WERI-Rb-1 (cell line): ENCODE data around the gene GPX2.

Experiments used
- DNase-seq: peaks from one replicate; pipeline ENCODE4 v3.0.0-alpha.2; 2020
- H3K27ac ChIP-seq: fragments of 250-450 bp; sonication (Bioruptor Pico); 2 replicates; pipeline ENCODE4 v1.5.1; 2020; ENCODE audit warnings: mild to moderate bottlenecking, moderate library complexity
- H3K27me3 ChIP-seq: fragments of 250-450 bp; sonication (Bioruptor Pico); 2 replicates; pipeline ENCODE4 v1.5.1; 2021; ENCODE audit warnings: mild to moderate bottlenecking, low read depth, moderate library complexity; ENCODE audit not compliant: insufficient read depth, severe bottlenecking
- H3K36me3 ChIP-seq: fragments of 250-450 bp; sonication (Bioruptor Pico); 2 replicates; pipeline ENCODE4 v1.5.1; 2020; ENCODE audit warnings: mild to moderate bottlenecking, moderate library complexity
- H3K4me3 ChIP-seq: 2 replicates; pipeline ENCODE4 v1.5.1; 2011; ENCODE audit warnings: low read depth, mild to moderate bottlenecking, control low read depth, low read length
- H3K9me3 ChIP-seq: fragments of 250-450 bp; sonication (Bioruptor Pico); 2 replicates; pipeline ENCODE4 v1.5.1; 2021; ENCODE audit warnings: mild to moderate bottlenecking, moderate library complexity; ENCODE audit not compliant: severe bottlenecking
- TF ChIP-seq, protein P1 (sequence below): IDR thresholded peaks from 2 replicates; pipeline ENCODE4 v1.5.1; 2011; ENCODE audit warnings: low read depth, mild to moderate bottlenecking, control low read depth, inconsistent platforms, low read length

The GPX2 gene

DNA sequence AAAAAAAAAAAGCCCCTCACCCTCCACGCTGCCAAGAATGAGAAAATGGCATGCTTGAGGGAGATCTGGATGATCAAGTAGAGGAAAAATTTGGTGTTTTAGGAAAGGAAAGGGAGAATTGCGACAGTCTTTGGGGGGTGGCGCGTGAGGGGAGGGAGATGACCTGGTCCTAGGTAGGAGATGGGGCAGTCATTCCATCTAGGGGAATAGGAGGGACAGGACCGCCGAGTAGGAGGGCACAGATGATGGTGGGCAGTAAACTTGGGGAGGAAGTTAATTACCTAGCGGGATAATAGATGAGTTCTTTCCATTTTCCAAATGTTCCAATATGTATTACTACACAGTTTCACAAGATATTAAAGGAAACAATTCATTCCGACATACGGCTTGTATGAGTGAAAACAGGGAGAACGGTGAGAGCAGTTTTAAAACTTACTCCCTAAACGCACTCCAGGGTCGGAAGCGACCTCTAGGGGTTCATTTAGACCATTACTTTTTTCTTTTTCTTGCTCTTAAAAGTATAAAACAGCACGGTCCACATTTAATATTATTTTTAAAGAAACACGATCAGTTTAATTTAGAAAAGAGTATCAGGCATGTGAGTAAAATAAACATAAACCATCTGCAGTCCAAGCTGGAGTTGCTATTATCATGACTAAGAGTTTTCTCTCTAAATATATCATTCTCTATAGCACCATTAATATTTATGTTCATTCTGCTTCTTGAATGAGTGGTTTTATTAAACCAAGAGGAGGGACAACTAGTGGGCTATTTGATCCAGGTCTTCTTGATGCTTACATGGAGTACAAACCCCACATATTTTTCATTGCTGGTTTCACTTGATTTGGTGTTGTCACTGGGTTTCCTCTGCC, 41.1 kb upstream of the GPX2 start:
- Histone ChIP-seq H3K36me3 (peaks cover 2% of the 10 kb centered on the region; the same call in 1 of the 2 replicates), H3K27ac (no peak overlapping the region), H3K9me3 (no peaks in the 10 kb centered on the region), H3K27me3 (no peaks in the 10 kb centered on the region), H3K4me3 (no peak overlapping the region)
- TF ChIP-seq, protein P1, sequence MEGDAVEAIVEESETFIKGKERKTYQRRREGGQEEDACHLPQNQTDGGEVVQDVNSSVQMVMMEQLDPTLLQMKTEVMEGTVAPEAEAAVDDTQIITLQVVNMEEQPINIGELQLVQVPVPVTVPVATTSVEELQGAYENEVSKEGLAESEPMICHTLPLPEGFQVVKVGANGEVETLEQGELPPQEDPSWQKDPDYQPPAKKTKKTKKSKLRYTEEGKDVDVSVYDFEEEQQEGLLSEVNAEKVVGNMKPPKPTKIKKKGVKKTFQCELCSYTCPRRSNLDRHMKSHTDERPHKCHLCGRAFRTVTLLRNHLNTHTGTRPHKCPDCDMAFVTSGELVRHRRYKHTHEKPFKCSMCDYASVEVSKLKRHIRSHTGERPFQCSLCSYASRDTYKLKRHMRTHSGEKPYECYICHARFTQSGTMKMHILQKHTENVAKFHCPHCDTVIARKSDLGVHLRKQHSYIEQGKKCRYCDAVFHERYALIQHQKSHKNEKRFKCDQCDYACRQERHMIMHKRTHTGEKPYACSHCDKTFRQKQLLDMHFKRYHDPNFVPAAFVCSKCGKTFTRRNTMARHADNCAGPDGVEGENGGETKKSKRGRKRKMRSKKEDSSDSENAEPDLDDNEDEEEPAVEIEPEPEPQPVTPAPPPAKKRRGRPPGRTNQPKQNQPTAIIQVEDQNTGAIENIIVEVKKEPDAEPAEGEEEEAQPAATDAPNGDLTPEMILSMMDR: peak; percentile 52
- no peak for DNase-seq

DNA sequence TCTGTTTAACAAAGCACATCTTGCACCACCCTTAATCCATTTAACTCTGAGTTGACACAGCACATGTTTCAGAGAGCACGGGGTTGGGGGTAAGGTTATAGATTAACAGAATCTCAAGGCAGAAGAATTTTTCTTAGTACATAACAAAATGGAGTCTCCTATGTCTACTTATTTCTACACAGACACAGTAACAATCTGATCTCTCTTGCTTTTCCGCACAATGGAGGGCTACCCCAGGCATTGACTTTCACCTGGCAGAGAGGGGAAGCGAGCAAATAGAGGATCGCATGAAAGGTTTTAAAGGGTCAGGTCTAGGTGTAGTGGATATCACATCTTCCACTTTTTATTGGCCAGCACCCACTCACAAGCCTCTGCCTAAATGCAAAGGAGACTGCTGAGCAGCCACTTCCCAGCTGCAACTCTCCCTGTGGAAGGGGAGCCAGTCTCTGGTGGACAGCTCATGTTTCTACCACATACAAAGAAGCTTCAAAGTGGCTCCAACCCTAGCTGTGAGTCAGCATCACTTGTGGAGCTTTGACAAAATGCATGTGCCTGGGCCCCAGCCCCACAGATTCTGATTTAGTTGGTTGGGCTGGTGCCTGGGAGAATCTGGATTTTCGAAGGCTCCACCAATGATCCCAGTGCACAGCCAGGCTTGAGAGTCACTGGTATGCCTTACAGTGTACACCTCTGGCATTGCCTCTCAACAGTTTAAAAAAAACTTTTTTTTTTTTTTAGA, 37.0 kb upstream of the GPX2 start:
- H3K4me3 ChIP-seq: no peak overlapping the region
- no peak for DNase-seq
- H3K36me3 ChIP-seq: no peaks in the 10 kb centered on the region
- TF ChIP-seq, protein P1: no peak
- no peaks in the 10 kb centered on the region for H3K27me3 ChIP-seq
- no peak overlapping the region for H3K27ac ChIP-seq
- H3K9me3 ChIP-seq: no peaks in the 10 kb centered on the region

DNA sequence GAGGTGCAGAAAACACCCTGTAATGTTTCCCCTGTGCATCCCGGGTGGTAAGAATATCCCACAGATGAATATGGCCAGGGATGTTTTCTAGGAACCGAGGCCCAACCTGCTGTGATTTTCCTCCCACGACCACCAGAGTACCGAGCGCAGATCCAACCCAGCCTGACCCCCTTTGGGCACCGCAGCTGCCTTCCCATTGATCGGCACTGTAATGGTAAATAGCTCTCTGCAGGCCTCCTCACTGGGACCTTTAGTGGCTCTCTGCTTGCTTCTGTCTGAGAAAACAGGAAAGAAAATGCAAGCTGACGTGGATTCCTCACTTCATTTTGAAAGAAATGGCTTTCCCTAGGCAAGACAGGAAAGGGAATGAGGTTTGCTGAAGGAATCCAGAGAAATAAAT, 32.0 kb upstream of the GPX2 start:
- DNase-seq: no peak

DNA sequence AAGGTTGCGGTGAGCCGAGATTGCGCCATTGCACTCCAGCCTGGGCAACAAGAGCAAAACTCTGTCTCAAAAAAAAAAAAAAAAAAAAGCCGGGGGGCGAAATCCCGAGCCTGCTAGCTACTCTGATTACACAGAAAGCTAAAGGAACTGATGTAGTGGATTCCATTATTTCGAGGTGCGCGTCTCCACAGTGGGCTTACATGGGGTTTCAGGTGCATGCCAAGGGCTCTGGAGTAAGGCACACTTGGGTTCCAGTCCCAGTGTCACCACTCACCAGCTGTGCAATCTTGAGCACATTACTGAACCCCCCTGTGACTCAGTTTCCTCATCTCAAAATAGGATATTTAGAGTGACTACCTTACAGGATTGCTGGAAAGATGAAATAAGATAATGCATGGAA, 31.3 kb upstream of the GPX2 start:
- Histone ChIP-seq H3K36me3 (no peaks in the 10 kb centered on the region), H3K4me3 (no peak overlapping the region), H3K9me3 (no peaks in the 10 kb centered on the region), H3K27ac (no peak overlapping the region), H3K27me3 (no peaks in the 10 kb centered on the region)
- no peak for DNase-seq
- TF ChIP-seq, protein P1: no peak

More for the DNA sequence above, 32.0 kb upstream of the GPX2 start:
- no peaks in the 10 kb centered on the region for H3K36me3 ChIP-seq
- H3K4me3 ChIP-seq: no peak overlapping the region
- no peaks in the 10 kb centered on the region for H3K9me3 ChIP-seq
- no peak overlapping the region for H3K27ac ChIP-seq
- TF ChIP-seq, protein P1: no peak
- H3K27me3 ChIP-seq: no peaks in the 10 kb centered on the region

DNA sequence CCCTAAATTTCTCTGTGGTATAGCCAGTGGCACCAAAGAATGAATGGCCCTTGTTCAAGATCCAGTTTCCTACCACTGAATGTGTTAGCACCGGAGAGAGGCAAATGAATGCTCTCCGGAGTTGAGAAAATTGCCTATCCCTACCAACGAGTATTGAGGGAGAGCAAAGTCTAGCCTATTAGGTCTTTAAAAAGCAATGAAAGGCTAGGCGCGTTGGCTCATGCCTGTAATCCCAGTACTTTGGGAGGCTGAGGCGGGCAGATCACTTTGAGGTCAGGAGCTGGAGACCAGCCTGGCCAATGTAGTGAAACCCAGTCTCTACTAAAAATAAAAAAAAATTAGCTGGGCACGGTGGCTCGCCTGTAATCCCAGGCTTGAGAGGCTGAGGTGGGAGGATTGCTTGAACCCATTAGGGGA, 30.5 kb upstream of the GPX2 start:
- Histone ChIP-seq H3K9me3 (no peaks in the 10 kb centered on the region), H3K36me3 (no peaks in the 10 kb centered on the region), H3K27ac (no peak overlapping the region), H3K4me3 (no peak overlapping the region; the same call in 1 of the 2 replicates), H3K27me3 (no peaks in the 10 kb centered on the region)
- TF ChIP-seq, protein P1: no peak
- DNase-seq: no peak
